ENCODE data around the gene LCN2. TPM values are rescaled to one million over a fixed set of nuclear protein-coding genes. Genes with fewer than 3 reads are reported as not detected.

LCN2 gene
- total RNA-seq, 2 experiments from 2014 or later = not detected

DNA sequence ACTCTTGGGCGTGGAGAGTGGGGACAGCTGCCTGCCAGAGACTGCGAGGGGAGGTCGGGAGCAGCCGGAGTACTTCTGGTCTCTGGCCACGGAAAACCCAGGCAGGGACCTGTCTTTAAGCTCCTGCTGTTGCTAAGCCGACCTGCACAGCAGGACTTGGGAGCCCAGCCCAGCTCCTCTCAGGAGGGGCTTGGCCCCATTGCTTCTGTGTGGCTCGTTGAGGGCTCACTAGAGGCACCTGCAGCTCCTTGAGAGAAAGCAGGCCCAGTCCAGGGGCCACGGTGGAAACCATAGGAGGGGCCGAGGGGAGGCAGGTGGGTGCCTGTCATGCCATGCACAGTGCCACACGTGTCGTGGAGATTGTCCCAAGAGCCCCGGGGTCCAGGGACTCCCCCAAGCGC lies 3.3 kb upstream of the LCN2 start:
- peaks cover 15% of the 10 kb centered on the region for H3K4me1 ChIP-seq (ENCODE audit: insufficient read depth, low read length)
- no peak for ATAC-seq (ENCODE audit: poor library complexity)
- ChIA-PET POLR2A (interaction anchor here (0.6 kb wide), 1 partner anchor 12 kb away, joined by 4 read pairs; no protein-coding TSS in a partner anchor), CTCF (no interaction called here)
- Mint-ChIP-seq H3K4me1 (ENCODE audit: low read depth) (peaks cover 13% of the 10 kb centered on the region), H3K36me3 (ENCODE audit: low read depth) (no peaks in the 10 kb centered on the region), H3K9me3 (no peaks in the 10 kb centered on the region), H3K27me3 (no peaks in the 10 kb centered on the region), H3K27ac (no peak overlapping the region), H3K4me3 (no peak overlapping the region)
- intact Hi-C loops (cut with DNase I, micrococcal nuclease) = no loop called here
- H3K27me3 ChIP-seq (ENCODE audit: control insufficient read depth in 1 of 2, insufficient read depth in 2 of 2, low read length in 2 of 2) = no peaks in the 10 kb centered on the region
- H3K36me3 ChIP-seq (ENCODE audit: insufficient read depth, low read length) = no peaks in the 10 kb centered on the region
- TF ChIP-seq, protein P1, sequence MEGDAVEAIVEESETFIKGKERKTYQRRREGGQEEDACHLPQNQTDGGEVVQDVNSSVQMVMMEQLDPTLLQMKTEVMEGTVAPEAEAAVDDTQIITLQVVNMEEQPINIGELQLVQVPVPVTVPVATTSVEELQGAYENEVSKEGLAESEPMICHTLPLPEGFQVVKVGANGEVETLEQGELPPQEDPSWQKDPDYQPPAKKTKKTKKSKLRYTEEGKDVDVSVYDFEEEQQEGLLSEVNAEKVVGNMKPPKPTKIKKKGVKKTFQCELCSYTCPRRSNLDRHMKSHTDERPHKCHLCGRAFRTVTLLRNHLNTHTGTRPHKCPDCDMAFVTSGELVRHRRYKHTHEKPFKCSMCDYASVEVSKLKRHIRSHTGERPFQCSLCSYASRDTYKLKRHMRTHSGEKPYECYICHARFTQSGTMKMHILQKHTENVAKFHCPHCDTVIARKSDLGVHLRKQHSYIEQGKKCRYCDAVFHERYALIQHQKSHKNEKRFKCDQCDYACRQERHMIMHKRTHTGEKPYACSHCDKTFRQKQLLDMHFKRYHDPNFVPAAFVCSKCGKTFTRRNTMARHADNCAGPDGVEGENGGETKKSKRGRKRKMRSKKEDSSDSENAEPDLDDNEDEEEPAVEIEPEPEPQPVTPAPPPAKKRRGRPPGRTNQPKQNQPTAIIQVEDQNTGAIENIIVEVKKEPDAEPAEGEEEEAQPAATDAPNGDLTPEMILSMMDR (IDR thresholded peaks at IDR 0.05) = no peak
- H3K4me3 ChIP-seq (ENCODE audit: low read length) = no peak overlapping the region
- no peak for DNase-seq
- H3K27ac ChIP-seq (ENCODE audit: low read depth in 1 of 2, low read length in 2 of 2) = no peak overlapping the region
- no peaks in the 10 kb centered on the region for H3K9me3 ChIP-seq (ENCODE audit: control insufficient read depth in 1 of 2, insufficient read depth in 1 of 2, low read length in 2 of 2)

DNA sequence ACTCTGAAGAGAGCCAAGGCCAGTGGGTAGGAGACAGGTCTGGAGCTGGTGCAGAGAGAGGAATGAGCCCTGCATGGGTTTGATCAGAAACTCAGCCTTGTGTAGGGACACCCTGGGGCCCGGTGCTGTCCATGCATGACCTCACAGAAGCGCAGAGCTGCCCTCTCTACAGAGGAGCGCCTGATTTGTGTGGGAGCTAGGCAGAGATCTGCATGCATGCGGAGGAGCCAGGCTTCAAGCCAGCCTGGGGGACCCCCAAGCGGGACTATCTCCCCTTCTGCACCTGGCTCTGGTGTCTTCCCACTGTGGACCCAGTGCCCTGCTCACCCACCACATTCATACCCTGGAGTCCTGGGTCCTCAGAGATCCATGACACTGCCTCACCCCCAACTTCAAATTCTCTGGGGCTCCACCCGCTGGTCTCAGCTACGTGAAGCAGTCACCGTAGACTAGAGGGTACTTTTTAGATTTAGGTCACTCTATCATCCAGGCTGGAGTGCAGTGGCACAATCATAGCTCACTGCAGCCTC lies 2.6 kb upstream of the LCN2 start:
- POLR2A ChIA-PET = no interaction called here
- H3K36me3 Mint-ChIP-seq (ENCODE audit: low read depth) = no peaks in the 10 kb centered on the region

DNA sequence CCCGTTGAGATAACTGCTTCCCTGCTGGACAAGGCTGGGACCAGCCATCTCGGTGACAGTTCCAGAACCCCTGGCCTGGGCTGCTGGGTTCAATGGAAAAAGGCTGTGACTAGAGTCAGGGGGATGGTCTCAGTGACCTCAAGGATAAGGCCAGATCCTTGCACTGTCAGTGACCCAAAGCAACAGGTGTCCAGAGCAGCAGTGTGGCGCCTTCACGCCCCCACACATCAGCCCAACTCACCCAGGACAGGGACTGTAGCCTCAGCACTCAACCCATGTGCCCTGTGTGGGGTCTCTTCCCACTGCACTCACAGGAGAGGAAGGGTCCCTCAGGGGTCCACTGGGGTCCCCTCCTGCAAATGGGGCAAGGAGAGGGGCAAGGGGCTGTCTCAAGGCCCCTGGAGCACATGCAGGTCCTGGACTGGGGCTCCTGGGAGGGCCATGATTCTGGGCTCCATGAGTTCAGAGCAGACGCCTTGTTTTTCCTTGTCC lies 698 bp upstream of the LCN2 start:
- Mint-ChIP-seq H3K4me3 (no peak overlapping the region), H3K36me3 (ENCODE audit: low read depth) (no peaks in the 10 kb centered on the region), H3K4me1 (ENCODE audit: low read depth) (peaks cover under 1% of the 10 kb centered on the region), H3K27ac (no peak overlapping the region), H3K27me3 (no peaks in the 10 kb centered on the region), H3K9me3 (no peaks in the 10 kb centered on the region)
- no peak overlapping the region for H3K4me3 ChIP-seq (ENCODE audit: low read length)
- no peak overlapping the region for H3K27ac ChIP-seq (ENCODE audit: low read depth in 1 of 2, low read length in 2 of 2)
- ChIA-PET CTCF (no interaction called here), POLR2A (no interaction called here)
- H3K36me3 ChIP-seq (ENCODE audit: insufficient read depth, low read length) = no peaks in the 10 kb centered on the region
- H3K4me1 ChIP-seq (ENCODE audit: insufficient read depth, low read length) = no peaks in the 10 kb centered on the region
- intact Hi-C loops (cut with DNase I, micrococcal nuclease) = no loop called here
- H3K9me3 ChIP-seq (ENCODE audit: control insufficient read depth in 1 of 2, insufficient read depth in 1 of 2, low read length in 2 of 2) = no peaks in the 10 kb centered on the region
- no peak for ATAC-seq (ENCODE audit: poor library complexity)
- TF ChIP-seq, protein P1 (IDR thresholded peaks at IDR 0.05) = no peak
- H3K27me3 ChIP-seq (ENCODE audit: control insufficient read depth in 1 of 2, insufficient read depth in 2 of 2, low read length in 2 of 2) = no peaks in the 10 kb centered on the region
- DNase-seq = no peak

More for the DNA sequence above, 2.6 kb upstream of the LCN2 start:
- no peak overlapping the region for H3K4me3 ChIP-seq (ENCODE audit: low read length)
- H3K9me3 ChIP-seq (ENCODE audit: control insufficient read depth in 1 of 2, insufficient read depth in 1 of 2, low read length in 2 of 2) = no peaks in the 10 kb centered on the region
- no peaks in the 10 kb centered on the region for H3K9me3 Mint-ChIP-seq
- no peak for ATAC-seq (ENCODE audit: poor library complexity)
- H3K27me3 ChIP-seq (ENCODE audit: control insufficient read depth in 1 of 2, insufficient read depth in 2 of 2, low read length in 2 of 2) = no peaks in the 10 kb centered on the region
- H3K4me1 Mint-ChIP-seq (ENCODE audit: low read depth) = peaks cover 12% of the 10 kb centered on the region
- peaks cover 13% of the 10 kb centered on the region for H3K4me1 ChIP-seq (ENCODE audit: insufficient read depth, low read length)
- no peaks in the 10 kb centered on the region for H3K27me3 Mint-ChIP-seq
- intact Hi-C loops (cut with DNase I, micrococcal nuclease) = no loop called here
- TF ChIP-seq, protein P1 (IDR thresholded peaks at IDR 0.05) = no peak
- CTCF ChIA-PET = no interaction called here
- H3K27ac Mint-ChIP-seq = no peak overlapping the region
- no peaks in the 10 kb centered on the region for H3K36me3 ChIP-seq (ENCODE audit: insufficient read depth, low read length)
- no peak for DNase-seq
- no peak overlapping the region for H3K27ac ChIP-seq (ENCODE audit: low read depth in 1 of 2, low read length in 2 of 2)
- no peak overlapping the region for H3K4me3 Mint-ChIP-seq
